Measurements from ENCODE around the gene KLF11. TPM values are rescaled to one million over a fixed set of nuclear protein-coding genes. Genes with fewer than 3 reads are reported as not detected.

Gene KLF11
- polyA plus RNA-seq (2012; ENCODE audit: low read depth, missing spikeins): 0.24 TPM

- TF ChIP-seq POLR2AphosphoS5 (IDR thresholded peaks at IDR 0.05; ENCODE audit: low read depth, low read length): no peak
- TF ChIP-seq POLR2A (IDR thresholded peaks at IDR 0.05; ENCODE audit: low read depth, low read length): no peak
- TF ChIP-seq TAF1 (IDR thresholded peaks at IDR 0.05; ENCODE audit: low read depth, low read length): no peak
- peak; percentile 16 for FAIRE-seq
- DNase-seq (ENCODE audit: insufficient read length, low spot score): peak; percentile 84
These were observed at the start of gene KLF11 for GRCh38 chr2:10043256-10043905. KLF11 (plus strand) TSS chr2:10043550; CDS start chr2:10043717, 167 bp downstream.

GRCh38 chr2:9994462-9994861 is 48.9 kb upstream of the KLF11 start:
- TF ChIP-seq POLR2AphosphoS5 (IDR thresholded peaks at IDR 0.05; ENCODE audit: low read depth, low read length): no peak
- no peak for TF ChIP-seq POU2F2 (IDR thresholded peaks at IDR 0.05; ENCODE audit: low read depth, low read length)
- TF ChIP-seq TAF1 (IDR thresholded peaks at IDR 0.05; ENCODE audit: low read depth, low read length): no peak
- no peak for DNase-seq (ENCODE audit: insufficient read length, low spot score)
- FAIRE-seq: no peak

- no peak for TF ChIP-seq POU2F2 (IDR thresholded peaks at IDR 0.05; ENCODE audit: low read depth, low read length)
- TF ChIP-seq POLR2A (IDR thresholded peaks at IDR 0.05; ENCODE audit: low read depth, low read length): no peak
- no peak for TF ChIP-seq TAF1 (IDR thresholded peaks at IDR 0.05; ENCODE audit: low read depth, low read length)
- no peak for TF ChIP-seq PAX5 (IDR thresholded peaks at IDR 0.05; ENCODE audit: insufficient read depth, low read length, severe bottlenecking)
- TF ChIP-seq POLR2AphosphoS5 (IDR thresholded peaks at IDR 0.05; ENCODE audit: low read depth, low read length): no peak
- no peak for TF ChIP-seq SPI1 (IDR thresholded peaks at IDR 0.05; ENCODE audit: low read depth, low read length)
- no peak for DNase-seq (ENCODE audit: insufficient read length, low spot score)
- no peak for FAIRE-seq
These were observed 48.3 kb upstream of the KLF11 start for GRCh38 chr2:9995059-9995458.

- TF ChIP-seq POLR2AphosphoS5 (IDR thresholded peaks at IDR 0.05; ENCODE audit: low read depth, low read length) (no peak), POU2F2 (IDR thresholded peaks at IDR 0.05; ENCODE audit: low read depth, low read length) (no peak), TAF1 (IDR thresholded peaks at IDR 0.05; ENCODE audit: low read depth, low read length) (no peak), POLR2A (IDR thresholded peaks at IDR 0.05; ENCODE audit: low read depth, low read length) (no peak), PAX5 (IDR thresholded peaks at IDR 0.05; ENCODE audit: insufficient read depth, low read length, severe bottlenecking) (no peak), SPI1 (IDR thresholded peaks at IDR 0.05; ENCODE audit: low read depth, low read length) (no peak)
- DNase-seq (ENCODE audit: insufficient read length, low spot score) (no peak), FAIRE-seq (no peak)
These were observed 47.0 kb upstream of the KLF11 start for GRCh38 chr2:9996321-9996720.

GRCh38 chr2:9997936-9998335 is 45.4 kb upstream of the KLF11 start:
- no peak for FAIRE-seq

GRCh38 chr2:9998916-9999654 is 44.3 kb upstream of the KLF11 start:
- no peak for FAIRE-seq
- DNase-seq (ENCODE audit: insufficient read length, low spot score): no peak

More at GRCh38 chr2:9997936-9998335, 45.4 kb upstream of the KLF11 start:
- no peak for TF ChIP-seq POLR2A (IDR thresholded peaks at IDR 0.05; ENCODE audit: low read depth, low read length)
- TF ChIP-seq POLR2AphosphoS5 (IDR thresholded peaks at IDR 0.05; ENCODE audit: low read depth, low read length): no peak
- no peak for TF ChIP-seq POU2F2 (IDR thresholded peaks at IDR 0.05; ENCODE audit: low read depth, low read length)
- no peak for TF ChIP-seq TAF1 (IDR thresholded peaks at IDR 0.05; ENCODE audit: low read depth, low read length)
- TF ChIP-seq PAX5 (IDR thresholded peaks at IDR 0.05; ENCODE audit: insufficient read depth, low read length, severe bottlenecking): no peak
- no peak for TF ChIP-seq SPI1 (IDR thresholded peaks at IDR 0.05; ENCODE audit: low read depth, low read length)
- no peak for DNase-seq (ENCODE audit: insufficient read length, low spot score)

GRCh38 chr2:9999693-10000092 is 43.7 kb upstream of the KLF11 start:
- DNase-seq (ENCODE audit: insufficient read length, low spot score) (no peak), FAIRE-seq (no peak)
- TF ChIP-seq TAF1 (IDR thresholded peaks at IDR 0.05; ENCODE audit: low read depth, low read length) (no peak), POLR2A (IDR thresholded peaks at IDR 0.05; ENCODE audit: low read depth, low read length) (no peak), POLR2AphosphoS5 (IDR thresholded peaks at IDR 0.05; ENCODE audit: low read depth, low read length) (no peak), PAX5 (IDR thresholded peaks at IDR 0.05; ENCODE audit: insufficient read depth, low read length, severe bottlenecking) (no peak), SPI1 (IDR thresholded peaks at IDR 0.05; ENCODE audit: low read depth, low read length) (no peak), POU2F2 (IDR thresholded peaks at IDR 0.05; ENCODE audit: low read depth, low read length) (no peak)

More at GRCh38 chr2:9998916-9999654, 44.3 kb upstream of the KLF11 start:
- no peak for TF ChIP-seq SPI1 (IDR thresholded peaks at IDR 0.05; ENCODE audit: low read depth, low read length)
- TF ChIP-seq POLR2AphosphoS5 (IDR thresholded peaks at IDR 0.05; ENCODE audit: low read depth, low read length): no peak
- TF ChIP-seq POU2F2 (IDR thresholded peaks at IDR 0.05; ENCODE audit: low read depth, low read length): no peak
- no peak for TF ChIP-seq POLR2A (IDR thresholded peaks at IDR 0.05; ENCODE audit: low read depth, low read length)
- no peak for TF ChIP-seq PAX5 (IDR thresholded peaks at IDR 0.05; ENCODE audit: insufficient read depth, low read length, severe bottlenecking)
- no peak for TF ChIP-seq TAF1 (IDR thresholded peaks at IDR 0.05; ENCODE audit: low read depth, low read length)

- FAIRE-seq: no peak
- TF ChIP-seq PAX5 (IDR thresholded peaks at IDR 0.05; ENCODE audit: insufficient read depth, low read length, severe bottlenecking) (no peak), POU2F2 (IDR thresholded peaks at IDR 0.05; ENCODE audit: low read depth, low read length) (no peak), SPI1 (IDR thresholded peaks at IDR 0.05; ENCODE audit: low read depth, low read length) (no peak), TAF1 (IDR thresholded peaks at IDR 0.05; ENCODE audit: low read depth, low read length) (no peak), POLR2A (IDR thresholded peaks at IDR 0.05; ENCODE audit: low read depth, low read length) (no peak), POLR2AphosphoS5 (IDR thresholded peaks at IDR 0.05; ENCODE audit: low read depth, low read length) (no peak)
- DNase-seq (ENCODE audit: insufficient read length, low spot score): no peak
These were observed 42.8 kb upstream of the KLF11 start for GRCh38 chr2:10000541-10000940.

- no peak for DNase-seq (ENCODE audit: insufficient read length, low spot score)
- TF ChIP-seq POU2F2 (IDR thresholded peaks at IDR 0.05; ENCODE audit: low read depth, low read length) (no peak), POLR2A (IDR thresholded peaks at IDR 0.05; ENCODE audit: low read depth, low read length) (no peak), PAX5 (IDR thresholded peaks at IDR 0.05; ENCODE audit: insufficient read depth, low read length, severe bottlenecking) (no peak), TAF1 (IDR thresholded peaks at IDR 0.05; ENCODE audit: low read depth, low read length) (no peak), POLR2AphosphoS5 (IDR thresholded peaks at IDR 0.05; ENCODE audit: low read depth, low read length) (no peak), SPI1 (IDR thresholded peaks at IDR 0.05; ENCODE audit: low read depth, low read length) (no peak)
- FAIRE-seq: no peak
These were observed 41.8 kb upstream of the KLF11 start for GRCh38 chr2:10001586-10001985.

Data from GM12891 (cell line).